B cell (primary cell): ENCODE results near the gene VASH1.

ENCODE experiments used
- EZH2 ChIP-seq: IDR thresholded peaks from 2 replicates; pipeline ENCODE4 v1.6.1; 2012; ENCODE audit warnings: borderline replicate concordance, low read depth, mild to moderate bottlenecking, moderate library complexity, low read length; ENCODE audit not compliant: insufficient read depth, poor library complexity, severe bottlenecking
- TF ChIP-seq, protein P1 (sequence below): fragments of 200-600 bp; IDR thresholded peaks from one replicate; pipeline ENCODE4 v1.8.0; 2022; ENCODE audit warnings: antibody characterized with exemption, mild to moderate bottlenecking

GRCh38 chr14:76793956-76794355, 32.7 kb downstream of the VASH1 start:
- TF ChIP-seq, protein P1, sequence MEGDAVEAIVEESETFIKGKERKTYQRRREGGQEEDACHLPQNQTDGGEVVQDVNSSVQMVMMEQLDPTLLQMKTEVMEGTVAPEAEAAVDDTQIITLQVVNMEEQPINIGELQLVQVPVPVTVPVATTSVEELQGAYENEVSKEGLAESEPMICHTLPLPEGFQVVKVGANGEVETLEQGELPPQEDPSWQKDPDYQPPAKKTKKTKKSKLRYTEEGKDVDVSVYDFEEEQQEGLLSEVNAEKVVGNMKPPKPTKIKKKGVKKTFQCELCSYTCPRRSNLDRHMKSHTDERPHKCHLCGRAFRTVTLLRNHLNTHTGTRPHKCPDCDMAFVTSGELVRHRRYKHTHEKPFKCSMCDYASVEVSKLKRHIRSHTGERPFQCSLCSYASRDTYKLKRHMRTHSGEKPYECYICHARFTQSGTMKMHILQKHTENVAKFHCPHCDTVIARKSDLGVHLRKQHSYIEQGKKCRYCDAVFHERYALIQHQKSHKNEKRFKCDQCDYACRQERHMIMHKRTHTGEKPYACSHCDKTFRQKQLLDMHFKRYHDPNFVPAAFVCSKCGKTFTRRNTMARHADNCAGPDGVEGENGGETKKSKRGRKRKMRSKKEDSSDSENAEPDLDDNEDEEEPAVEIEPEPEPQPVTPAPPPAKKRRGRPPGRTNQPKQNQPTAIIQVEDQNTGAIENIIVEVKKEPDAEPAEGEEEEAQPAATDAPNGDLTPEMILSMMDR: no peak
- TF ChIP-seq EZH2: no peak
